ENCODE results near the gene WDR43.
"Not testable (repeated sequence)": the region's sequence is repeated elsewhere in the genome, so short reads cannot be mapped to it uniquely, and the experiment has no call there.

WDR43 gene

DNA sequence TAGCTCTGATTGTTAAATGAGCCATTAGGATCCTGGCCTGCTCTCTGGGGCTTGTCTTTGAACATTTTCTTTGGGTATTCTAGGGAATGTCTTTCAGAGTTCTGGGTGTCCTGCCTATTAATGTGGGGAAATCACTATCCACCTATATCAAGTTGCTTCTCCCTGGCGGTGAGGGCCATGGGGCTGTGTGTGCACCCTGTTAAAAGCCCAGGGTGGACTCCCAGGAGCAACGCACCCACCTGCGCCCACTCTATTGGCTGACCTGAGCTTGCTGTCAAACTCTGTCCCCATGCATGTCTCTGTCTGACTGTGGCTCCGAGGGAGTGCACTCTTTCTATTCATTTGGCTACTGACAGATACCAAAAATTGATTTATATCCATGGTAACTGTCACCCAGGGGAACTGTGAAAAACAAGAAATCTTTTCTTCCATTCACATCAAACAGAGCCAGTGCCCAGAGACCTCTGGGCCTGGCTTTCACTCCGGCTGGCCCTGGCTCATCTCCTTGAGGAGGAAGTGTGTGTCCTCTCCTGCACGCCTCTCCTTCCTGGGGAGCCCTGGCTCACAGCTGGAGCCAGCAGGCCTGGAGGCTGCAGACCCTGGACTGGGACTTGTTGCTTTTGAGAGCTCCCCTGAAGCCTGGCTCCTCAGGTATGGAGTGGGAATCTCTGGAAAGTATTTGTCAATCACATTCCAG lies 76.1 kb downstream of the WDR43 start:
- no peak for DNase-seq (ENCODE audit: low read depth)
- TF ChIP-seq, protein P1, sequence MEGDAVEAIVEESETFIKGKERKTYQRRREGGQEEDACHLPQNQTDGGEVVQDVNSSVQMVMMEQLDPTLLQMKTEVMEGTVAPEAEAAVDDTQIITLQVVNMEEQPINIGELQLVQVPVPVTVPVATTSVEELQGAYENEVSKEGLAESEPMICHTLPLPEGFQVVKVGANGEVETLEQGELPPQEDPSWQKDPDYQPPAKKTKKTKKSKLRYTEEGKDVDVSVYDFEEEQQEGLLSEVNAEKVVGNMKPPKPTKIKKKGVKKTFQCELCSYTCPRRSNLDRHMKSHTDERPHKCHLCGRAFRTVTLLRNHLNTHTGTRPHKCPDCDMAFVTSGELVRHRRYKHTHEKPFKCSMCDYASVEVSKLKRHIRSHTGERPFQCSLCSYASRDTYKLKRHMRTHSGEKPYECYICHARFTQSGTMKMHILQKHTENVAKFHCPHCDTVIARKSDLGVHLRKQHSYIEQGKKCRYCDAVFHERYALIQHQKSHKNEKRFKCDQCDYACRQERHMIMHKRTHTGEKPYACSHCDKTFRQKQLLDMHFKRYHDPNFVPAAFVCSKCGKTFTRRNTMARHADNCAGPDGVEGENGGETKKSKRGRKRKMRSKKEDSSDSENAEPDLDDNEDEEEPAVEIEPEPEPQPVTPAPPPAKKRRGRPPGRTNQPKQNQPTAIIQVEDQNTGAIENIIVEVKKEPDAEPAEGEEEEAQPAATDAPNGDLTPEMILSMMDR (conservative IDR thresholded peaks at IDR 0.05; ENCODE audit: control insufficient read depth, insufficient read depth, low read depth, low read length), result no peak
- no peak overlapping the region for H3K4me3 ChIP-seq (ENCODE audit: control insufficient read depth, low read depth, low read length)

DNA sequence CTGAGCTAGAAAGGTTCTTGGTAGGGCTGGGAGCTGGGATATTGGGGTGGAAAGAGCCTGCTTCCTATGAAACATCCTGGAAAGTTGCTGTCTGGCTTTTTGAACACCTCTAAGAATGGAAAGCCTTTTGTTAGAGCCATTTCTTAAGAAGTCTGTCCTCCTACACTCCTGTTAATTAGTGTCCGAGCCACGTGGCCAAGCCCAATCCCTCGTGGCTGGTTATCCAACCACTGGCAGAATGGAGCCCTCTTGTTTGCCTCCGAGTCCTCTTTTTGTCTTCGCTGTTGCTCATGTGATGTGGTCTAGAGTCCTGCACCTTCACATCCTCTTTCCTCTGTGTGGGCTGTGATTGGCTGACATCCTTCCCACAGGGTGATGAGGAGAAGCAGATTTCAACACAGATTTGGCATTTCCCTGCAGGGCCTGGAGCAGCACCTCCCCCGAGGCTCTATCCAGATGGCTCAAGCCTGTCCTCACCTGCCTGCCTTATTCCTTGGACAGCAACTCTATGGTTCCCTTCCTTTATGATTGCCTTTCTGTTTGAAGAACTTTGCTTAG lies 78.4 kb downstream of the WDR43 start:
- H3K4me3 ChIP-seq (ENCODE audit: control insufficient read depth, low read depth, low read length), result no peak overlapping the region
- DNase-seq (ENCODE audit: low read depth), result no peak
- TF ChIP-seq, protein P1 (conservative IDR thresholded peaks at IDR 0.05; ENCODE audit: control insufficient read depth, insufficient read depth, low read depth, low read length), result no peak

DNA sequence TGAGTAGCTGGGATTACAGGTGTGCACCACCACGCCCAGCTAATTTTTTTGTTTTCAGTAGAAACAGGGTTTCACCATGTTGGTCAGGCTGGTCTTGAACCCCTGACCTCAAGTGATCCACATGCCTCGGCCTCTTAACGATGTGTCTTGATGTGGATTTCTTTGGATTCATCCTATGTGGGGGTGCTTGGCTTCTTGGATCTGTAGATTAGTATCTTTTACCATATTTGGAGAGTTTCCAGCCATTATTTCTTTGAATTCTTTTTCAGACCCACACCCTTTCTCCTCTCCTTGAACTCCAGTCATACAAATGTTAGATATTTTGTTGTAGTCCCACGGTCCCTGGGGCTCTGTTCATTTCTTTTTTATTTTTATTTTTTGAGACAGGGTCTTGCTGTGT lies 79.8 kb downstream of the WDR43 start:
- DNase-seq (ENCODE audit: low read depth), result no peak
- H3K4me3 ChIP-seq (ENCODE audit: control insufficient read depth, low read depth, low read length), result no peak overlapping the region
- TF ChIP-seq, protein P1 (conservative IDR thresholded peaks at IDR 0.05; ENCODE audit: control insufficient read depth, insufficient read depth, low read depth, low read length), result no peak

DNA sequence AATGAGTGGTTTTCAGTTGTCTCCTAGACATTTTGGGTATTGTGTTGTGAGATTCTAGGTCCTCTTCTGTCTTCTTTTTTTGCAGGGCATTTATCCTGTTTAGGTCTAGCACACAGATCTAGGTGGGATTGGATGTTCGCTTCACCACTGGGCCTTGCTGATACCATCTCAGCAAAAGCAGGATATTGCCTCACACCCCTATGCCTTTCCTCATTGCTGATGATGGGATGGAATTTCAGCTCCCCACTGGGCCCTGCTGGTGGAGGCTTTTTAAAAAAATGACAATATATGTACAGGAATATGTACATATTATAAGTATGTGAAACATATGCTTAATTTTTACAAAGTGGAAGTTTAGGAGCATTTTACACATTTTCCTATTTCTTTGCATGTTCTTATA lies 81.2 kb downstream of the WDR43 start:
- no peak for DNase-seq (ENCODE audit: low read depth)
- H3K4me3 ChIP-seq (ENCODE audit: control insufficient read depth, low read depth, low read length), result no peak overlapping the region

DNA sequence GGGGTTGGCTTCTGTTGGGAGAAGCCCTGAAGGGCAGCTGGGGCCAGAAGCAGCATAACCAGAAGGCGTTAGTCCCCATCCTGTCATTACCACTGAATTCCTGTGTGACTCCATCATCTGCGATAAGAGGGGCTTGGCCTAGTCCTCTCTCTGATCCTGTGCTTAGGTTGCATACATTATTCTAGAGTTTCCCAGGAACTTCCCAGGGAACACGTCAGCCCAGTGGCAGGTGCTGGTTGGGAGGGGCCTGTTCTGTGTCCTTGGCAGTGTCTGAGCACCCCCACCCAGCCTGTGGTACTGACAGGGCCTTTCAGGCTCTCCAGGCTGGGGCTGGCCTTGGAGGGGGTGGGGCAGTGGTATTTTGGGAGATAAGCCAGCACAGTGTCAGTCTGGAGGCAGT lies 82.1 kb downstream of the WDR43 start:
- TF ChIP-seq, protein P1 (conservative IDR thresholded peaks at IDR 0.05; ENCODE audit: control insufficient read depth, insufficient read depth, low read depth, low read length), result no peak
- H3K4me3 ChIP-seq (ENCODE audit: control insufficient read depth, low read depth, low read length), result no peak overlapping the region
- DNase-seq (ENCODE audit: low read depth), result no peak

More for the DNA sequence above, 81.2 kb downstream of the WDR43 start:
- TF ChIP-seq, protein P1 (conservative IDR thresholded peaks at IDR 0.05; ENCODE audit: control insufficient read depth, insufficient read depth, low read depth, low read length), result no peak

DNA sequence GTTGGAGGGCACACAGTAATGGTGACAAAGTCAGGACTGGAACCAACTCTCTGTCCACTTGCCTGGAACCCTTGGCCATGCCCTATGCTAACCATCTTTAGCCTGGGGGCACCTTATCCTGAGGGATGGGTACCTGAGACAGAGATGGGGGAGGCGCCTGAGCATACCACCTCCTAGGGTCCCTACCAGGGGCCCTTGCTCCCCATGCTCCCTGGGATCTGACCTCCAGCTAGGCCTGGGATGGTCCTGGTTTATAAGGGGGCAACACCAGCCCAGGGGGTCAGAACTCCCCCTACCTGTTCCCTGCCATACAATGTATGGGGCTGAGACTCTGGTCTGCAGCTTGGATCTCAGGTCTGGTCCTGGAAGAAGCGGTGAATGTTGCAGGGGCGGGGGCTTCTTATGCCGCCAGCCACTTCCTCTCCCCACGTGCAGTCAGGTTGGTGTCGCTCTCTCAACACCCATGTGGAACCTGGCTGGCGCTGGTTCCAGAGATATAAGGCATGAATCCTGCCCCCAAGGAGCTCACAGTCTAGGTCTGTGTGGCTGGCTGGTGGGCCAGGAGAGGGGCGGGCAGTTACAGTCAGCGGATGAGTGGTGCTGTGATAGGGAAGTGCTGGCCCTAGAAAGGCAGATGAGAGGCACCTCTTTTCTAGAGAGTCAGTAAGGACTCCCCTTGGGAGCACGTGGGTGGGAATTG lies 82.9 kb downstream of the WDR43 start:
- TF ChIP-seq, protein P1 (conservative IDR thresholded peaks at IDR 0.05; ENCODE audit: control insufficient read depth, insufficient read depth, low read depth, low read length), result no peak
- DNase-seq (ENCODE audit: low read depth), result no peak

DNA sequence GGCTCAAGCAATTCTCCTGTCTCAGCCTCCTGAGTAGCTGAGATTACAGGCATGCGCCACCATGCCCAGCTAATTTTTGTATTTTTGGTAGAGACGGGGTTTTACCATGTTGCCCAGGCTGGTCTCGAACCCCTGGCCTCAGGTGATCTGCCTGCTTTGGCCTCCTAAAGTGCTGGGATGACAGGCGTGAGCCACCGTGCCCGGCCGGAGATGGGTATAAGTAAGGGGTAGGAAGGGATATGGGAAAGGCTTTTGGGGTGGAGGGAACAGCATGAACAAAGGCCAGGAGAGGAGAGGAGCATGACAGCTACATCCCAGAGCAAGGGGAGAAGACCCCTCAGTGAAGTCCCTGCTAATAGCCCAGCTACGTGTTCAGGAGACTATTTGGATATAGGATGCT lies 83.5 kb downstream of the WDR43 start:
- DNase-seq (ENCODE audit: low read depth), result not testable (repeated sequence)

More for the DNA sequence above, 82.9 kb downstream of the WDR43 start:
- no peak overlapping the region for H3K4me3 ChIP-seq (ENCODE audit: control insufficient read depth, low read depth, low read length)

More for the DNA sequence above, 83.5 kb downstream of the WDR43 start:
- H3K4me3 ChIP-seq (ENCODE audit: control insufficient read depth, low read depth, low read length), result not testable (repeated sequence)
